Lower leg skin (tissue), 3 donors: ENCODE results near the gene SESTD1.

Source experiments
- CTCF ChIP-seq, 3 donors: fragments of 450-650 bp; IDR thresholded peaks; one replicate each; pipeline ENCODE4 v1.5.1; 2016; ENCODE audit warnings: antibody characterized with exemption in 3 of 3, mild to moderate bottlenecking in 3 of 3, moderate library complexity in 2 of 3
- POLR2A ChIP-seq, 2 donors: fragments of 450-650 bp; IDR thresholded peaks; one replicate each; pipeline ENCODE4 v1.6.1; 2016 to 2017; ENCODE audit warnings: antibody characterized with exemption in 2 of 2, mild to moderate bottlenecking in 1 of 2, moderate library complexity in 1 of 2

GRCh38 chr2:179252423-179252822 lies 12.2 kb downstream of the SESTD1 start:
- TF ChIP-seq POLR2A (IDR thresholded peaks at IDR 0.05), result no peak
- TF ChIP-seq CTCF (IDR thresholded peaks at IDR 0.05), result no peak
